T-helper 2 cell treated with Interferon-gamma antibody and Interleukin-4, amounts not matched to agents 100 ng/mL and 5 ng/mL, for 36 hours (primary cell): Measurements from ENCODE around the gene SRGAP1. TPM values are rescaled to one million over a fixed set of nuclear protein-coding genes. Genes with fewer than 3 reads are reported as not detected.

Source experiments
- intact Hi-C: fragments of 100-400 bp; cut with micrococcal nuclease; formaldehyde crosslinking; loops from one replicate; pipeline ENCODE4 v1.15.1; 2023
- total RNA-seq: library from RNA; stranded (reverse); gene quantifications from 2 replicates; pipeline ENCODE4 v1.2.3, GENCODE V29; 2022

The SRGAP1 gene
- total RNA-seq, 1 donor from 2014 or later: 0.20 TPM

DNA sequence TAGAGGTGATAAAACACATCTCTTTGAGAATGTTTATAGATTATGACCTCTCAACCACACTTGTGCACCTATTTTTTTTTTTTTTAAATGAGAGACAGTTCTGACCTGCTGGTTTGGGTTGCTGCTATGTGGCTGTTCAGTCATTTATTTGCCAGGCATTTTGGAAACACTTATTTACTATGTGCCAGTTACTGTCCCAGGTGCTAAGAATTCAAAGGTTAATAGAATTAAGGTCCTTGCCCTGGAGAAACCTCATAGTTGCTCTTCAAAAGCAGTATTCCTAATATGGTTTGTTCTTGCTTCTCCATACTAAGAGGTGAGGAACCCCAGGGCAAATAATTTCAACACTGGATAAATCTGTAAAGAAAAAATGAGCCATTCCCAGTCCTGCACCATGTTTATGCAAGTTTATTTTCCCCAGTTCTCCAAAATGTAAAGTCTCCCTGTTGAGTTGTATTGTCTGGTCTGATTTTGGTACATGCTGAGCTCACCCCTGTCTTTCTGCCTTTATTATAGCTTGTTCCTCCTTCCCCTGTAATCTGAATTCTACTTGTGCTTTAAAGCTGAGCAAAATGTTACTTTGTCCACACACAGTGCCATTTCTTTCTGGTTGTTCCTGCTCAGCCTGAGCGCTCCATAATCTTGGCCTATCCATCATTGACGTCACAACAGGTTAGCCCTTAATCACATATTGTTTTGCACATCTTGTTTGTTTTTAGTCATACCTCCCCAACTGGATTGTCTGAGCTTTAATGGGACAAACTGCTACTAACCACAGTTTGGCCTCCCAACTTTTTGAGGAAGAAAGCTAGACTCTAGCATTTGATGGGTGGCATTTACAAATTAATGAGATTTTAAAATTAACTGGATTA lies 56.7 kb downstream of the SRGAP1 start:
- intact Hi-C loops: no loop called here

DNA sequence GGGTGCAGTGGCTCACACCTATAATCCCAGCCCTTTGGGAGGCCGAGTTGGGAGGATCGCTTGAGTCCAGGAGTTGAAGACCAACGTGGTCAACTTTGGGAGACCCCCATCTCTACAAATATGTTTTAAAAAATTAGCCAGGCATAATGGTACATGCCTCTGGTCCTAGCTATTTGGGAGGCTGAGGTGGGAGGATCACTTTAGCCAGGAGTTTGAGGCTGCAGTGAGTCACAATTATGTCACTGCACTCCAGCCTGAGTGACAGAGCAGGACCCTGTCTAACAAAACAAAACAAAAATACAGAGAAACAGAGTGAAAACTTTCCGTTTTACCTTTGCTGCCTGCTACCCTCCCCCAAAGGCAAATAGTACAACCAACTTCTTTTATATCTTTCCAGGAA lies 60.2 kb downstream of the SRGAP1 start:
- intact Hi-C loops: no loop called here

DNA sequence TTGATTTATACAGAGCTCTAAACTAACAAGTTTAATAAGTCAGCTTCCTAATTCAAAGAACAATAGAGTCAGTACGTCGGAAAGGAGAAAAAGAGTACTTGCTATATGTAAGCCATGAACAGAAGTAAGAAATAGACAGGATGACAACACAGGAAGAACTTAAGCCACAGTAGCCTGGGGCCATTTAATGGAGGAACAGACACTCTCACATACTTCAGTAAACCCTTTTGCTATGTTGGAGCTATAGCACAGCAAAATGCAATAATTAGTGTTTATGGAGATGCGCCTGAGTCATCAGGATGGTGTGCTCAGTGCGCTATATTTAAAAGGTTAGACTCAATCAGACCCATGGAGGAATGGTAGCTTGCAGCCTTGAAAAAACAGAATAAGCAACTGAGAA lies 61.0 kb downstream of the SRGAP1 start:
- intact Hi-C loops: no loop called here

DNA sequence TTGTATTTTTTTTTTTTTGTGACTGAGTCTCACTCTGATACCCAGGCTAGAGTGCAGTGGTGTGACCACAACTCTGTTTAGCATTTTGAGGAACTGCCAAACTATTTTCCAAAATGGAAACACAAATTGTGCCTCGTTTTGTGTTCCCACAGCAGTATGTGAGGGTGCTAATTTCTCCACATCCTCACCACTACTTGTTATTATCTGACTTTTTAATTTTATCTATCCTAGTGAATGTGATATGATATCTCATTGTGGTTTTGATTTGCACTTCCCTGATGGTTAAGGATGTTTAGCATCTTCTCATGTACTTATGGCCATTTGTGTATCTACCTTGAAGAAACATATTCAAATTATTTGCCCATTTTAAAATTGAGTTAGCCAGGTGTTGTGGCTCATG lies 62.4 kb downstream of the SRGAP1 start:
- intact Hi-C loops: no loop called here

DNA sequence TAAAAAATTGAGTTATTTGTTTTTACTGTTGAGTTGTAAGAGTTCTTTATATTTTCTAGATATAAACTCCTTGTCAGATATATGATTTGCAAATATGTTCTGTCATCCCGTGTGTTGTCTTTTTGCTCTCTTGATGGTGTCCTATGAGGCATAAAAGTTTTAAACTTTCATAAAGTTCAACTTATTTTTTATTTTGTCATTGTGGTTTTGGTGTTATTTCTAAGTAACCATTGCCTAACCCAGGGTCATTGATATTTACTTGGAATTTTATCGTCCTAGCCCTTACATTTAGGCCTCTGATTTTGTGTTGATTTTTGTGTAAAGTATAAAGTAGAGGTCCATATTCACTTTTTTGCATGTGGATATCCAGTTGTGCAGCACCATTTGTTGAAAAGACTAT lies 63.1 kb downstream of the SRGAP1 start:
- intact Hi-C loops: no loop called here

DNA sequence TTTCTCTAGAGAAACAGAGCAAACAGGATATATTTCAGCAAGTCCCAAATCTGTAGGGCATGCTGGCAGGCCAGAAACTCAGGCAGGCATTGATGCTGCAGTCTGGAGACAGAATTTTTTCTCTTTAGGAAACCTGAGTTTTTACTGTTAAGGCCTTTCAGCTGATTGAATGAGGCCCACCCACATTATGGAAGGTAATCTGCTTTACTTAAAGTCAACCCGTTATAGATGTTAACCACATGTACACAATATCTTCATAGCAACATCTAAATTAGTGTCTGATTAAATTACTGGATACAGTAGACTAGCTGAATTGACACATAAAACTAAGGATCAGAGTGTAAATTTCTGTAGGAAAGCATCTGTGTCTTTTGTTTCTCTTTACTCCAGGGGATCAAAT lies 65.2 kb downstream of the SRGAP1 start:
- intact Hi-C loops: no loop called here

DNA sequence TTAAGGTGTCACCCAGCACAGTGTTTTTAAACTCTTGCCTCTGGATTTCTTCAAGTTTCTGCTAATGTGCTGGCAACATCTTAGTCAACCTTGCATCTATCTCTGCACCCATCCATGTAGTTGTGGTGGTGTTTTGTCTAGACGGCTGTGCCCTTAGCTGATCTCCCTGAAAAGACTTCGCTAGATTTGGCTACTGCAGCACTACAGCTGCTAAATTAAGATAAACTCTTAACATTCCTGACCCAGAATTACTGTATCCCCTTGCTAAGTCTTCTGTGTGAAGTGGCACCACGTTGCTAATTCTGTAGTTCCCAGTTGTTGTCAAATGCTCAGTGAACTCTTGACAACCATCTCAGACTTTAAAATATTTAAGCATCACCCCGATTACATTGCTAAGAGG lies 66.8 kb downstream of the SRGAP1 start:
- intact Hi-C loops: no loop called here

DNA sequence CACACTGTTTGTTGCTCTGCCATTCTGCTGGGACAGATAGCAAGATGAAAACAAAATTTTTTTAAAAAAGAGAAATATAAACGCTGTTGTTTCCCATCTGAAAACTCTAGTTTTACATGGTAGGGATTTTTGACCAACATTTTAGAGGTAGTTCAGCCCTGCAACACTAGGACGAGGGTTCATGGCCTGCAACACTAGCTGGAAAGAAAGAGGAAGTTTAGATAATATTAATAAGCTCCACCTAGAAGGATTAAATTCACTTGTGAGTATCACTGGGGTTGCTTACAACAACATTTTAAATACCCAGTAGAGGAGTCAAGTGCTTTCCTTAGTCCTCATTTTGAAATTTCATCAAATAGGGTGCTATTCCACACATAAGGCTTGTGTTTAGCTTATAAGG lies 68.2 kb downstream of the SRGAP1 start:
- intact Hi-C loops: no loop called here

DNA sequence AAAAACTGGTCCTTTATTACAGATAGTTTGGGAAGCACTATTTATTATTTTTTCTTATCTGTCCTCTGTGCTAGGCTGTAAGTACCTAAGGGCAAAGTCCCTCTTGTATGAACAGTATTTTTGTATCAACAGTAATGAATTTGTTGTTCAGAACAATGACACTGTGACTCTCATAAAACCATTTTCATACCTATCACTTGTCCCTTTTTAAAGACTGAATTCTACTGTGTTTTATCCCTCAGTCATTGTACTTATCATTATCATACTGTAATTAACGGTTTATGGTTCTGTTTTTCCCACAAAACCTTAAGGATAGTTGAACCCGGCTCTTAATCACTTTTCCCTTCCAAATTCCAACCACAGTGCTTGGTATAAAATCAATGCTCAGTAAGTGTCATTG lies 69.4 kb downstream of the SRGAP1 start:
- intact Hi-C loops: no loop called here

DNA sequence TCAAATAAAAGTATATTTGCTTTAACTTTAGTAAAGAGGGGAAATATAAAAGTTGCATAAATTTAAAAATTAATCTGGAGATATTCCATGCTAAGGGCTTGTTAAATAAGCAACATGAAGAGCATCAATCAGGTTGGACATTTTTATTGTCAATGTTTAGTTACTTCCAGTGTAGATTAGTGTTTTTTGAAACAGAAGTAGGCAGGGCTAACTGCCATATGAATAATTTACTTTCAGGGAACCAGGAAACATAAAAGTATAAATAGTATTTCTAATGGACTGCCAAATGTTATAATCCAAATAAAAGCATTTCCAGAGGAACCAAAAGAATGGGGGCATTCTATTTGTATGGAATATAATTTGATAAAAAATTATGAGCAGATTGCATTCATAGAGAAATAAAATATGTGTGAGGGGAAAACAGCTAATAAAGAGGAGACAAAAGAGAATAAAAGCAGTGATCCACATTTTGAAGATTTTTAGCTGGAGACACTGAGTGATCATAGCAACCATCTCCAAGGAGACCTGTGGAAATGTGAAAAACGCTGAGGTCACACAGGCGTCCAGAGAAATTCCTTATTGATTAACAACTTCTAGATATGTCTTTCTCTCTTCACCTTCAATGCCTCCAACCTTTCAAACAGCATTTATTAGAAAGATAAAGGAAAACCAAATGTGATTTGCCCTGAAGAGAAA lies 70.8 kb downstream of the SRGAP1 start:
- intact Hi-C loops: no loop called here

DNA sequence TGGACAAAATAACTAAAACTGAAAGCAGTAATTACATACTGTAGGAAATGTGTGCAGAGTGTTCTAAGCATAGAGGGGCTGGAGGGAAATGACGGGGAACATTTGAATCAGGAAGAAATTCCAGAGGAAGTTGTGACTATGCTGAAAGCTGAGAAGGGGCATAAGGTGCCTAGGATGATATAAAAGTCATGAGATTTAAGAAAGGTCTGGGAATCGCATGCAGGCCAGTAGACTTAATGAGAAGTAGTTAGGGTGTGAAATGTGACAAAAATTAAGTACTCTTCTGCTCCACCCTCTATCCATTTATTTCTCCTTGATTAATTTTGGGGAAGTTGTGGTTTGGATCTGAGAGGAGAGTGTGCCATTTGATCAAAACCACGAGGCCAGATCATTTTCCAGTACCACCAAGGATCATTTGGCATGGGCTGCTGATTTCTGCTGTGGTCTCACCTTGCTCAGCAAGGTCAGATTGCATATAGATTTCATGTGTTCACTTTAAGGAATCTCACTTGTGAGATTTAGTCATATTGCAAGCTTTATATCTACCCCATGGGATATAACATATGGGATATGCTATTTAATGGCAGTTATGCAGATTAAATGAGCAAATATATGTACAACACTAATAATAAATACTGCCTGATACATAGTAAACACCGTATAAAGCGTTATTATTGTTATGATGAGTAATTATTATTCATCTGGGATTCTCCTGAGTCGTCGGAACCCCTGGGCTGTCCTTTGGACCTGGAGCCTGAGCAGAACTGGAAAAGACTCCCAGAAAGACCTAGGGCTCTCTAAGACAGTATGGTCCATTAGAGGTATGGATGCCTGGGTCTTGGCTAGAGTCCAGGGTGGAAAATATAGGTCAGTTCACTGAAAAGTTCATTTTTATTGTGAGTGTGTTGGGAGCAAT lies 72.3 kb downstream of the SRGAP1 start:
- intact Hi-C loops: no loop called here

DNA sequence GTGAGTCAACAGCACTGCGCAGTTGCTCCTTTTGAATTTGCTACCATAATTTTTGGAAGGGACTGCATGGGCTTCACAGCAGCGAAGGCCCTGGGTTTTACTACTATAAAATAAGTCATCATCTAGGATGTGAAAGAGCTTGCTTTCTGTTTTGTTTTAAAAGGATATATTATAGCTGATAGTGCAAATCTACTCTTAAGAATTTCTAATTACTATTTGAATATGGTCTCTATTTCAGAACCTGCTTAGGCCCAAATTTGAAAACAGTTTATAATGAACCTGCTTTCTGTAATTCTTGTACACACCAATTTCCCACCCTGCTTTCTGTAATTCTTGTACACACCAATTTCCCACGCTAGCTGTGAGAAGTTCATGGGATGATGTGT lies 73.0 kb downstream of the SRGAP1 start:
- intact Hi-C loops: no loop called here

DNA sequence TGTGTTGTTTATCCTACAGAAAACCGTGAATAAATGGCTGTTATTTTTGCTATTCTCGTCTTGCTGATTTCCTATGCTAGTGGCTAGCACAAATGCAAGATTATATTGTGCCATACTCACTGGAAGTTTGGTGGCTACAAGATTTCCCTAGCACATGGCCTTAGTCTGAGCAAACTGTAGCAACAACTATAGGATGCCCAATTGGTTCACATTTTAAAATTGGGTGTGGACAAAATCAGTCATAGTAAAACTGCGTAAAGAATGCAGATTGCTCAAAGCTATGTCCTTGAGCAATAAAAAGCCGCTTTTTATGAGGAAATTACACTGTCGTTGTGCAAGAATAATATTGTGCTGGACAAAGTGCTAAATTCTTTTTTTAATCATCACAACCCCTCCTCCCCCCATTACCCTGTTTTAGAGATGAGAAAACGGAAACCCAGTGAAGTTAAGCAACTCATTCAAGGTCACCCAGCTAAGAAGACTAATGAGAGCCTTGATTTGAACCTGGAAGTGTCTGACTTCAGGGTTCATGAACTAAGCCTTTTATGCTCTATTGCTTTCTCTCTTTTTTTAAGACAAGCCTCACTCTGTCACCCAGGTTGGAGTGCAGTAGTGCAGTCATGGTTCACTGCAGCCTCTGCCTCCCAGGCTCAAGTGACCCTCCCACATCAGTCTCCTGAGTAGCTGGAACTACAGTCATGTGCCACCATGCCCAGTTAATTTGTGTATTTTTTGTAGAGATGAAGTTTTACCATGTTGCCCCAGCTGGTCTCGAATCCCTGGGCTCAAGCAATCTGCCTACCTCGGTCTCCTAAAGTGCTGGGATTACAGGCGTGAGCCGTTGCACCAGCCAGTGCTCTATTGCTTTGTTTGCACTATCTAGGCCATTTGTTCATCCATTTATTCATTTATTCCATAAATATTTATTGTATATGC lies 73.6 kb downstream of the SRGAP1 start:
- intact Hi-C loops: no loop called here

DNA sequence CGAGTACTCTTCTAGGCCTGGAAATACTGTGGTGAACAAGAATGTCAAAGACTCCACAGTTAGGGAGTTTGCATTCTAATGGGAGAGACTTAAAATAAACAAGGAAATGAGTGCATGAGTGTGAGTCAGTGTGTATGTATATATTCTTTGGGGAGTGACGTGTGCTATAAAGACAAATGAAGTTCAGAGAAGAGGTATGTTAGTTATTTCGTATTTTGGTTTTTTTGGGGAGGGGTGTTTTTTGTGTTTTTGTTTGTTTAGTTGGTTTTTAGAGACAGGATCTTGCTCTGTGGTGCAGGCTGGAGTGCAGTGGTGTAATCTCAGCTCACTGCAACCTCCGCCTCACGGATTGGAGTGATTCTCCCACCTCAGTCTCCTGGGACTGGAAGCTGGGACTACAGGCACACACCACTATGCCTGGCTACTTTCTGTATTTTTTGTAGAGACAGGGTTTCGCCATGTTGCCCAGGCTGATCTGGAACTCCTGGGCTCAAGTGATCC lies 74.3 kb downstream of the SRGAP1 start:
- intact Hi-C loops: no loop called here

DNA sequence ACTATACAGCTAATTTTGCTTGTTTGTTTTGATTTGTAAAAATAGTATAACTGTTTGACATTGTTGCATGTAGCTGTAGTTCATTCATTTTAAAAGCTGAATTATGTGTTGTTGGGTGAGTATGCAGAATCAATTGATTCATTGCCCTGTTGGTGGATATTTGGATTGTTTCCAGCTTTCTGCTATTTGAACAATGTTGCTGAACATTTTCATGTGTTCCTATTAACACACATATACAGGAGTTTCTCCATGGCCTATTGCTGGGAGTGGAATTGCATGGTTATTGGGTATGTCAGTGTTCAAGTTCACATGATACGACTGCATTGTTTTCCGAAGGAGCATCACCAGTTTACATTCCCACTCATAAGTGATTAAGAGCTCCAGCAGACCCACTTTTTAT lies 75.3 kb downstream of the SRGAP1 start:
- intact Hi-C loops: no loop called here

DNA sequence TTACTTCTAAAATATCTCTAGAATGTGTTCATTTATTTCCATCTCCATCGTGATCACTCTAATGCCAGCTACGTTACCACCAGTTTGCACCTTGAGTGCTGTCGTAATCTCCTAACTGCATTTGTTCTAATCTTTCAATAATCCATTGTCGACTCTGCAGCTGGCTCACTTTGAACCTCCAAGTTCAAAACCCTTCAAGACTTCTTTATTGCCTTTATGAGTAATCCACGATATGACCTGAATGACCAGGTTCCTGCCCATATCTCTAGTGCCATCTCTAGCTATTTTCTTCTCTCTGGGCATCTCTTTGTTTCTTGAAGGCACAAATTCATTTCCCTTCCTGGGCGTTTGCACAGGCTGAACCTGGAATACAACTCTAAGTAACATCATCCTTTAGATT lies 76.7 kb downstream of the SRGAP1 start:
- intact Hi-C loops: no loop called here

DNA sequence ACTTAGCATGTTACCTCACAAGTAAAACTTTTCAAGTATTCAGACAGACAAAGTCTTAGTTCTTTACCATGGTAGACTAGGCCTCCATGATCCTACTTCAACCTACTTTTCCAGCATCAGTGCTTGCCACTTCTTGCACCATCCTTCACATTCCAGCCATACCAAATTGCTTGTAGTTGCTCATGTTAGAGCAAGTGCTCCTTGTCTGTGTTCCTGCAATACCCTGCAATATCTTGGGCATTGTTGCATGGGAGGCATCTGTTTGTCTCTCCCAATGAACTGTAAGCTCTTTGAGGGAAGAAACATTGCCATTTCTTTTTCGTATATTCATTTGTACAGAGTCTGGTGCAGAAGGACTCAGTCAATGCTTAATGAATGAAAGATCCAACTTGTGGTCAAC lies 78.0 kb downstream of the SRGAP1 start:
- intact Hi-C loops: no loop called here

DNA sequence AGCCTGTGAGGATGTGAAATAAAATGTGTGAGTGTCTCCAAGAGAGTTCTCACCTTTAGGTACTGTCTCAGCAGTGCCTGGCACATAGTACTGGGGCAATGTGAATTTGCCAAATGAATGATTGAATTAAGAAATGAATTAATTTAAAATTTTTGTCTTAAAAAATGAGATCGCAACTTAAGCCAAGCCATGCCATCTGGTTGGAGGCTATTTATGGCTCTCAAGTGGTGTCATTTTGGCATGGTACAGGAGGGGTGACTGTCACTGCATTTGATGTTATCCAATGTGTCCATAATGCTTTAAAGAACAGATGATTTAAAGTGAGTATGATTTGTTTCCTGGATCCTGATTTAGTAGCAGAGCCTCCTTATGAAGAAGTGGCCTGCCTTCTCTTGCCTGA lies 80.3 kb downstream of the SRGAP1 start:
- intact Hi-C loops: no loop called here

DNA sequence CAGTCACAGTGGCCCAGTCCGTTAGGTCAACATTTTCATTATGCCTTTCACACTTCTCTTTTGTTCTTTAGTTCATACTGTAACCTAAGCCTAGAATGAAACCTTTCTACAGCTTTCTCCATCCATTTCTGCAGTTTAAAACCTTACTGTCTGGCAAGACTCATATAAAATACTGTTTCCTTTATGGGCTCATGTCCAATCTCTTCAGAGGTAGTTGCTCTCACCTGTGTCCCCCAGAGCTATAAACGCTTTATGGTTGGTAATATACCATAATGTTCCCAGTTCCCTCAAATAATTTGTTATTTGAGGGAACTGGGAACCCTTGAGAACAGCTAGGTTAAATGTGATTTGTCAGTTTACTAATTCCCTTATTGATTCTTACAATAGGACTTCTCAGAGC lies 83.0 kb downstream of the SRGAP1 start:
- intact Hi-C loops: no loop called here

DNA sequence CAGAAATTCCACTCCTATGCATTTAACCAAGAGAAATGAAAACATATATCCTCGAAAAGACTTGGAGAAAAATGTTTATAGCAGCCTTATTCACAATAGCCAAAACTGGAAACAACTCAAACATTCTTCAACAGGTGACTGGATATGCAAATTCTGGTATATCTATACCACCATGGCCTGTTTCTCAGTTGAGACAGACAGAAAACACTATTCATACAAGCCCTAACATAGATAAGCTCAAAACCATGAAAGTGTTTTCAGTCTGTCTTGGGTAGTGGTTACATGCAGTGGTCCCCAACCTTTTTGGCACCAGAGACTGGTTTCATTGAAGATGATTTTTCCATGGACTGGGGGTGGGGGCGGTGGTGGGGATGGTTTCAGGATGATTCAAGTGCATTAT lies 83.8 kb downstream of the SRGAP1 start:
- intact Hi-C loops: no loop called here

DNA sequence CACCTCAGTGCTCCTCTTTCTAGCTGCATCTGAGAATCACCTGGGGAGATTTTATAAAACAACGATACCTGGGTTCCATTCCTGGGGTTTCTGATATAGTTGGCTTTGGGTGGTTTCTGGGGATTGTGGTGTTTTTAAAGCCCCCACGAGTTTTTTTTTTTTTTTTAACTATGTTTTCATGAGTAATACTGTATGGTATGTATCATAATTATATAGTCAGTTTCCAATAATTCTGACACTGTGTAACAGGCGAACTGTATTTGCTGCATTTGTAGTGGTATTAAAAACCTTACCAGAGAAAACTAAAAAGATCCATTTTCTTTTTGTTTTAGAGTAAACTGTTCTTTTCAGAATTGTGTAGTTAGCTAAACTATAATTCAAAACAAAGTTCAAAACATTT lies 84.9 kb downstream of the SRGAP1 start:
- intact Hi-C loops: no loop called here
